BLaER1 (cell line): ENCODE data around the gene ARHGEF4.

ENCODE experiments used
- H3K27ac ChIP-seq: shearing (Covaris generic); formaldehyde crosslinking; 2 replicates; pipeline ENCODE4 v1.8.1; 2022
- H3K27me3 ChIP-seq: shearing (Covaris generic); formaldehyde crosslinking; 2 replicates; pipeline ENCODE4 v1.8.1; 2022
- H3K36me3 ChIP-seq: shearing (Covaris generic); formaldehyde crosslinking; 2 replicates; pipeline ENCODE4 v1.8.1; 2022
- H3K4me1 ChIP-seq: shearing (Covaris generic); formaldehyde crosslinking; 2 replicates; pipeline ENCODE4 v1.8.1; 2022
- H3K4me2 ChIP-seq: shearing (Covaris generic); formaldehyde crosslinking; 2 replicates; pipeline ENCODE4 v1.8.1; 2022
- H3K4me3 ChIP-seq: shearing (Covaris generic); formaldehyde crosslinking; 2 replicates; pipeline ENCODE4 v1.8.1; 2022
- H3K9ac ChIP-seq: shearing (Covaris generic); formaldehyde crosslinking; 2 replicates; pipeline ENCODE4 v1.8.1; 2022
- H3K9me3 ChIP-seq: shearing (Covaris generic); formaldehyde crosslinking; 2 replicates; pipeline ENCODE4 v1.8.1; 2022
- H4K20me1 ChIP-seq: shearing (Covaris generic); formaldehyde crosslinking; 2 replicates; pipeline ENCODE4 v1.8.1; 2022
- Cebpa-rat ChIP-seq: shearing (Covaris generic); IDR thresholded peaks from 2 replicates; pipeline ENCODE4 v1.8.1; 2022

The ARHGEF4 gene

DNA sequence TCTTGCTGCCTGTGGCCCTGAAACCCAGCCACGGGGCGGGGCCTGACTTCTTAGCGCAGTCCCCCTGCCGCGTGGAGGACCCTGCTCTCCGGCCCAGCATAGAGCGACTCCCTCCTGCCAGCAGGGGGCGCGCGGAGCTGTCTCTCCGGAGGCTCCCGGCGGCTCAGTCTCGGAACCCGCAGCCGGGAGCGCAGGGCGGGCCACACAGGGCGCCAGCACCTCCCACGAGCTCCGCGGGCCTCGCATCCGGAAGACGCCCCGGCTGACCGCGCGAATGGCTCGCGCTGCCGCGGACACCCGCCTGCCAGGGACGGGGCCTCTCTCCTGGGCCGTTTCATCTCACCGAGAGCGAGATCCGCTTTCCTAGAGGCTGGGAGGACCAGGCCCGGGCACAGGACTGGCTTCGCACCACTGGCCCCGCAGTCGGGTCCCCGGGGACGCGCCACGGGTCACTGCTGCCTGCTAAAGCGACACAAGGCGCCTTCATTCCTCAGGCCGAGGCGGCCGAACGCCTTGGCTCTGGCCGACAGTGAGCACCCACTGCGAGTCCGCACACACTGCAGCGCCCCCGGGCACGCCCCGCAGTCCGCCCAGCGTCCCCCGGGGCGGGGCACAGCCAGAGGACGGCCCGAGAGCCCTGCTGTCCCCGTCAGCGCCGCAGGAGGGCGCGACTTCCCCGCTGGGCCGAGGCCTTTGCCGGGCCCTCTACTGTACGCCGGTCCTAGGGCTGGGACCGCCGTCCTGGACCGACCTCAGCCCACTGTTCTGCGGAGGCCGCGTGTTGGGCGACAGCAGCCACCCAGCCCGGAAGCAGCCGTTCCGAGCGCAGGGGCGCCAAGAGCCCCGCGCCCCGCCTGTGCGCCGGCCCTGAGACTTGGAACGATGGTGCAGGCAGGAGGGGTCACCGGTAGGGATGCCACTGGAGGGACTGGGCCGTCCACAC, 39.0 kb upstream of the ARHGEF4 start:
- Histone ChIP-seq H4K20me1 (no peaks in the 10 kb centered on the region), H3K4me3 (peak overlapping the region; percentile 83), H3K9ac (peak overlapping the region; percentile 80), H3K27me3 (no peaks in the 10 kb centered on the region), H3K36me3 (no peaks in the 10 kb centered on the region), H3K27ac (peak overlapping the region; percentile 76), H3K4me2 (peak overlapping the region; percentile 98), H3K9me3 (no peaks in the 10 kb centered on the region), H3K4me1 (peaks cover 60% of the 10 kb centered on the region)
- TF ChIP-seq Cebpa-rat, result no peak

DNA sequence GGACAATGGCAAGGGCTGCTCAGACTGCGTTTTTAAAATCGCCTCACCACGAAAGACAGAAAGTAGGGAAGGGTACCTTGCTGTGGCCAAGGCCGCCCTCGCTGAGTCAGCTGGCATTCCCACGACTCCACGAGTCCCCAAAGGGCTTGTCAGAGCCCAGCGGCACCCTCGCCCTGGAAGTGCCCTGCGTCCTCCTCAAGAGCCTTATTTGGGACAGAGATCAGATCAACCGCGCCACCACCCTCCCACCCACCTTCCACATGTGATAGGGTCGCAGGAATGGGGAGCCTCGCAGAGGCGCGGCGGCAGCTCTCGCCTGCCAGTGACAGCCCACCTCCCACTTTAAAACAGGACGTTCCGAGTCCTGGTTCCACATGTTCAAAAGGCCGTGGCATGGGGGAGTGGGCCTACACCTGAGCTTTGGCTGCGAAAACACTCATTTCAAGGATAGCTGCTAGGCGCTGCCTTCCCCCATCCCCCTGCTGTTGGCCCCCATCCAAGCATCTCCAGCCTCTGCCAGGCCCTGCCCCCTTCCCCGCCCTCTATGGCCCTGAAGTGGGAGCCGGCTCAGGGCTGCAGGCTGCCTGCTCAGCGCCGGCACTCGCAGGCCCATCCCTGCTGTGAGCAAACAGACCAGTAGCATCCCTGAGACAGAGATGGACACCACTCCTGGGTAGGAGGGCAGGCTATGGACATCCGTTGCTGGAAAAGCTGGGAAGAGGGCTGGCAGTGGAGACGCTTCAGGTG, 38.1 kb upstream of the ARHGEF4 start:
- peak overlapping the region; percentile 80 for H3K9ac ChIP-seq
- H3K4me1 ChIP-seq, result peaks cover 55% of the 10 kb centered on the region
- no peak for TF ChIP-seq Cebpa-rat
- H3K4me2 ChIP-seq, result peak overlapping the region; percentile 98
- H4K20me1 ChIP-seq, result no peaks in the 10 kb centered on the region
- no peaks in the 10 kb centered on the region for H3K9me3 ChIP-seq
- H3K36me3 ChIP-seq, result no peaks in the 10 kb centered on the region
- H3K27ac ChIP-seq, result peak overlapping the region; percentile 76
- no peaks in the 10 kb centered on the region for H3K27me3 ChIP-seq
- H3K4me3 ChIP-seq, result peak overlapping the region; percentile 83

DNA sequence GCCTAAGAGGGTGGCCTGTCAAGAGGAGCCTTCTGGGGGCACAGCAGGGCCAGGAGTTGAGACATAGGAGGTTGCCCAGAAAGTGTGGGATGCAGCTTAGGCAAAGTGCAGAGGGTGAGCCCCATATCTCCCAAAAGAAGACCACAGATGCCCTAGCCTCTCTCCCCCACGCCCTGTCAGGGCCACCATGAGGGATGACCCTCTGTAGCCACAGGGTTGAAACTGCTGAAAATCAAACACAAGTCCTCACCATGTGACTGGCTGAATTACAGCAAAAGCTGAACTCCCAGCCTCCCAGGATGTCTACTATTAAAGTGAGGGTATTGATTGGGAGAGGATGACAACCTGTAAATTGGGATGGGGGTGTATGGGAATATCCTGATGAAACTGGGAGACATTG, 37.4 kb upstream of the ARHGEF4 start:
- Histone ChIP-seq H3K9ac (no peak overlapping the region), H3K4me1 (peaks cover 48% of the 10 kb centered on the region), H3K27ac (no peak overlapping the region), H3K36me3 (no peaks in the 10 kb centered on the region), H3K4me3 (no peak overlapping the region), H4K20me1 (no peaks in the 10 kb centered on the region), H3K27me3 (no peaks in the 10 kb centered on the region), H3K9me3 (no peaks in the 10 kb centered on the region), H3K4me2 (no peak overlapping the region; the same call in 1 of the 2 replicates)
- no peak for TF ChIP-seq Cebpa-rat

DNA sequence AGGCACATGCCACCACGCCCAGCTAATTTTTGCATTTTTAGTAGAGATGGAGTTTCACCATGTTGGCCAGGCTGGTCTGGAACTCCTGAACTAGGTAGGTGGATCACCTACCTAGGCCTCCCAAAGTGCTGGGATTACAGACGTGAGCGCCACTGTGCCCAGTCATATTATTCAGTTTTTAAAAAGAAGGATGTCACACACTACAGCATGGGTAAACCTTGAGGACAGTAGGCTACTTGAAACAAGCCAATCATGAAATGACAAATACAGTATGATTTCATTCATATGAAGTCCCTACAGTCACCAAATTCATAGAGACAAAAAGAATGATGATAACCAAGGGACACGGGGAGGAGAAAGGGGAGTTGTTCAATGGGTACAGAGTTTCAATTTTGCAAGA, 31.1 kb upstream of the ARHGEF4 start:
- Histone ChIP-seq H4K20me1 (no peaks in the 10 kb centered on the region), H3K36me3 (no peaks in the 10 kb centered on the region), H3K27ac (no peak overlapping the region), H3K9ac (no peak overlapping the region), H3K9me3 (peaks cover 4% of the 10 kb centered on the region), H3K4me3 (no peak overlapping the region), H3K4me2 (no peak overlapping the region), H3K4me1 (peaks cover 32% of the 10 kb centered on the region), H3K27me3 (no peaks in the 10 kb centered on the region)
- no peak for TF ChIP-seq Cebpa-rat

DNA sequence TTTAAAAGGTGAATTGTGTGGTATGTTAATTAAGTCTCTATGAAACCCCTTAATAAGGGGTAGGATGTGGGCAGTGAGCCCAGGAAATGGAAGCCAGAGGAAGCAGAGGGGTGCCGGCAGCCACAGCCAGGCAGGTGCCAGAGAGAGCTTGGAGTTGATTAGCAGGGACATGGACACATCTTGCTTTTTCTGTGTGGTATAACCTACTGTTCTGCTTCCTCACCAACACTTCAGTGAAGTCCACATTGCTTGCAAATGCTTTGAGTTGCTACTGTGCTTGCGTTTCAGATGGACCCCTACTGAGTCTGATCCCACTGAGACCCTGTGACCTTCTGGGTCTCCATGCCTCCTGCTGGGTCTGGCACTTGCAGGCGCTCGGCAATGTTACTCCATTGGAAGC, 30.3 kb upstream of the ARHGEF4 start:
- no peaks in the 10 kb centered on the region for H3K27me3 ChIP-seq
- H3K4me3 ChIP-seq, result no peak overlapping the region
- no peaks in the 10 kb centered on the region for H4K20me1 ChIP-seq
- peaks cover 32% of the 10 kb centered on the region for H3K4me1 ChIP-seq
- TF ChIP-seq Cebpa-rat, result no peak
- H3K27ac ChIP-seq, result no peak overlapping the region
- H3K9ac ChIP-seq, result no peak overlapping the region
- peaks cover 4% of the 10 kb centered on the region for H3K9me3 ChIP-seq
- no peaks in the 10 kb centered on the region for H3K36me3 ChIP-seq
- peak overlapping the region; percentile 60 for H3K4me2 ChIP-seq

DNA sequence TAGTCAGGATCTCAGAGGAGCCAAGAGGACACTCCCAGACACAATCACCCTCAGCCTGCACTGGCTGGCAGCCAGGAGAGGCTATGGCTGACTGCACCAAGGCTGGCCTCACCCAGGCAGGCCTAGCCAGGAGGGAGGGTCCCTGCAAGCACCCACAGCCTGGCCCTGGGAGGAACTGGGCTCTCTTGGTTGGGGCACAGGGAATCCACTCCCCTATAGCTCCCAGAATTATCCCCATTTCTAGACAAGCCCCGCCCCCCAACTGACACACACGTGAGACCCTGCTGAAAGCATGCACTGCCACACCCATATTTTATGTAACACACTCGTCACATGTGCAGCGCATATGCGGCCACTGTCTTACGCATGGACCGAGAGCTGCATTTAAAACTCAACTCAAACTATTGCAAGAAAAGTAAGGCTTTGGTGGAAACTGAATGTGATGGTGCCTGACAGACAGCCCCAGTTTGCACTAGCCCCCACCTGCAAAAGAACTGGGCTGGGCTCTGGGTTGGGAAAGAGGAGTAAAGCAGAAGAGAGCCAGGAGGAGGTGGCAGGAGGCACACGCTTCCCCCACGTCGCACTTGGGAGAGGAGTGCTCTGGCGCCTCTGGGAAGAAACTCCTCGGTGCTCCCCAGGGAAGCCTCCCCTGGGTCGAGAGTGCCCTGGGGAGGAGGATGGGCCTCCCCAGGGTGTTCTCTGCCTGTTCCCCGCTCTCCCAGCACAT, 28.9 kb upstream of the ARHGEF4 start:
- Histone ChIP-seq H3K4me3 (no peak overlapping the region), H3K9ac (no peak overlapping the region), H3K4me1 (peaks cover 32% of the 10 kb centered on the region), H4K20me1 (no peaks in the 10 kb centered on the region), H3K4me2 (peak overlapping the region; percentile 70), H3K36me3 (no peaks in the 10 kb centered on the region), H3K27ac (0 out of 2 replicates have a peak overlapping the region, but pooled peaks have one; percentile 19), H3K9me3 (peaks cover 4% of the 10 kb centered on the region), H3K27me3 (no peaks in the 10 kb centered on the region)
- TF ChIP-seq Cebpa-rat, result no peak

DNA sequence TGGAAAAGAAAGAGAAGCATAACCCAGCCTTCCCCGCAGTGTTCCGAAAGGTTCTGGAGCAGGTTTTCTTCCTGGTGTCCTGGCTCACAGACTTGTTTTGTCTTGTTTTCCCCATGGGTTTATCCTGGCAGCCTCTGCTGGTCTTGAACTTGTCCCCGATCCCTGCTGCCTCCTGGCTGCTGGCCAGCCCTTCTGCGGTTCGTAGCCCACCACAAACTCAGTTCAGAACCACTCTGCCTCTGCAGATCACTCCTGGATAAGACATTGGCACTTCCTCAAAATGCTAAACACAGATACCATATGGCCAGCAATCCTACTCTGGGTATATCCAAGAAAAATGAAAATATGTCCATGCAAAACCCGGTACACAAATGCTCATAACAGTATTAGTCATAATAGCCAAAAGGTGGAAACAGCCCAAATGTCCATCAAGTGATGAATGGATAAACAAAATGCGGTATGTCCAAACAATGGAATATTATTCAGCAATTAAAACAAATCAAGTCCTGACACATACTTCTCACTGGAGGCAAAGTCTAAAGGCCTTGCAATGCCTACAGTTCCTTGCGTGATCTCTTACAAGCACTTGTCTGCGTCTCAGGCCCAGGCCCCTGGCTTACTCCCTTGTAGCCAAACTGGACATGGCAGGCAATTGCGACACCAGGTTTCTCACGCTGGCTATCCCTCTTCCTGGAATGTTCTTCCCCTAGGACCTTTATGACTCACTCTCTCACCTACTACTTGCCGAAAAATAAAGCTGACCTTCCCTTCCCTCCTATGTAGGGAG, 28.0 kb upstream of the ARHGEF4 start:
- Histone ChIP-seq H3K4me3 (no peak overlapping the region), H3K36me3 (no peaks in the 10 kb centered on the region), H3K27me3 (no peaks in the 10 kb centered on the region), H4K20me1 (no peaks in the 10 kb centered on the region), H3K4me2 (peak overlapping the region; percentile 70), H3K27ac (0 out of 2 replicates have a peak overlapping the region, but pooled peaks have one; percentile 19), H3K9ac (no peak overlapping the region), H3K4me1 (peaks cover 32% of the 10 kb centered on the region), H3K9me3 (peaks cover 4% of the 10 kb centered on the region)
- TF ChIP-seq Cebpa-rat, result no peak

DNA sequence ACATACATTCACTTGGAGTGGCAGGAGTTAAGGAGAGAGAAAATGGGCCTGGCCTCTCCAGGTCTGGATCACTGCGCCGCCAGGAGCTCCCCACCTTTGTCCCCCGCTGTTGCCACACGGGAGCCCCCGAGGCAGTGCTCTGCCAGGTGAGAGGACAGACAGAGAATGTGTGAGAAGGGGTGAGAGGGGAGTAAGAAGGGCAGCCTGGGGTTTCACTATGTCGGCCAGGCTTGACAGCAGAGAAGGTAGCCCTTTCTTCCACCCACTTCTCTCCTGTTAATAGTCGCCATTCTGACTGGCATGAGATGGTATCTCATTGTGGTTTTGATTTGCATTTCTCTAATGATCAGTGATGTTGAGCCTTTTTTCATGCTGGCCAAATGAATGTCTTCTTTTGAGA, 26.2 kb upstream of the ARHGEF4 start:
- Histone ChIP-seq H3K27ac (no peak overlapping the region), H3K4me1 (peaks cover 32% of the 10 kb centered on the region), H3K4me3 (no peak overlapping the region), H4K20me1 (no peaks in the 10 kb centered on the region), H3K9ac (no peak overlapping the region), H3K4me2 (no peak overlapping the region), H3K27me3 (no peaks in the 10 kb centered on the region), H3K9me3 (peaks cover 4% of the 10 kb centered on the region), H3K36me3 (no peaks in the 10 kb centered on the region)
- TF ChIP-seq Cebpa-rat, result no peak

DNA sequence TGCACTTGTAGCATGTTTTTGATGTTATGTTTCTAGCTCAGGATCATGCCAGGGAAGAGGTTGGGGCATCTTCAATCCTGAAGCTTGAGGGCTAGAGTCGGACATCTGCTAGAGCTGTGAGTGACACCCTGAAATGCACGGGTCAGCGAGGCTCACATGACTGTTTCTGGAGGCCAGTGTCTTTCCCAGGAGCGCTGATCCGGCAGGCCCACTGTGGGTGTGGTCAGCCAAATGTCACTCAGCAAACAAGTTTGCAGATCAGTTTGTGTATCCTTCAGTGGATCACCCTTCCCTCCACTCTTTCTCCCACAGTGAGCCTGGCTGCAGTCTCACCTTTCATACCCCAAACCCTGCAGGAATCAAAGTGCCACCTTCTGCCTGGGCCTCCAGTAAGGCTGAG, 23.0 kb upstream of the ARHGEF4 start:
- Histone ChIP-seq H3K27me3 (no peaks in the 10 kb centered on the region), H3K4me2 (no peak overlapping the region)
- TF ChIP-seq Cebpa-rat, result no peak

More for the DNA sequence above, 23.0 kb upstream of the ARHGEF4 start:
- H3K9me3 ChIP-seq, result peaks cover 4% of the 10 kb centered on the region
- no peak overlapping the region for H3K9ac ChIP-seq
- no peak overlapping the region for H3K4me3 ChIP-seq
- no peak overlapping the region for H3K27ac ChIP-seq
- H3K4me1 ChIP-seq, result peaks cover 3% of the 10 kb centered on the region
- no peaks in the 10 kb centered on the region for H3K36me3 ChIP-seq
- H4K20me1 ChIP-seq, result no peaks in the 10 kb centered on the region
